Amygdala (tissue), 56 donors: ENCODE results near the gene KCNE4.
A peak's percentile ranks its signal among the peaks of the same experiment; 100 is the strongest.

ENCODE experiments used
- DNase-seq, 56 donors: peaks; one replicate each; lab custom pipeline; 2025; lab: John Stamatoyannopoulos, UW

Gene KCNE4

GRCh38 chr2:223051693-223052289 lies at the start of gene KCNE4:
TSS of gene KCNE4 (plus strand) at chr2:223052190. CDS start at chr2:223052831, 641 bp downstream.
- DNase-seq: peak in 8 of 56 donors; percentile 5 to 42 (median 20)

- no peak for DNase-seq
Observed at GRCh38 chr2:223003191-223003590, 48.8 kb upstream of the KCNE4 start.

- no peak for DNase-seq
Observed at GRCh38 chr2:223005496-223005895, 46.5 kb upstream of the KCNE4 start.

GRCh38 chr2:223007531-223007930 lies 44.5 kb upstream of the KCNE4 start:
- no peak for DNase-seq

GRCh38 chr2:223008162-223008561 lies 43.8 kb upstream of the KCNE4 start:
- DNase-seq: peak in 1 of 56 donors; percentile 1

- DNase-seq: no peak
Observed at GRCh38 chr2:223008956-223009355, 43.0 kb upstream of the KCNE4 start.

- no peak for DNase-seq
Observed at GRCh38 chr2:223010641-223011040, 41.3 kb upstream of the KCNE4 start.

GRCh38 chr2:223012291-223012690 lies 39.7 kb upstream of the KCNE4 start:
- DNase-seq: no peak

- DNase-seq: no peak
Observed at GRCh38 chr2:223019390-223019930, 32.5 kb upstream of the KCNE4 start.

GRCh38 chr2:223019987-223020717 lies 31.8 kb upstream of the KCNE4 start:
- DNase-seq: no peak

- no peak for DNase-seq
Observed at GRCh38 chr2:223020971-223021675, 30.9 kb upstream of the KCNE4 start.

- no peak for DNase-seq
Observed at GRCh38 chr2:223026357-223027110, 25.5 kb upstream of the KCNE4 start.

- no peak for DNase-seq
Observed at GRCh38 chr2:223027442-223027841, 24.5 kb upstream of the KCNE4 start.

GRCh38 chr2:223029287-223029686 lies 22.7 kb upstream of the KCNE4 start:
- DNase-seq: no peak

- DNase-seq: no peak
Observed at GRCh38 chr2:223032187-223033142, 19.5 kb upstream of the KCNE4 start.

- no peak for DNase-seq
Observed at GRCh38 chr2:223034221-223034975, 17.6 kb upstream of the KCNE4 start.

GRCh38 chr2:223036790-223037444 lies 15.1 kb upstream of the KCNE4 start:
- DNase-seq: no peak

GRCh38 chr2:223037445-223037800 lies 14.6 kb upstream of the KCNE4 start:
- DNase-seq: no peak
